GM12873 (cell line): ENCODE results near the gene FKBP9.

ENCODE experiments used
- TF ChIP-seq, protein P1 (sequence below): IDR thresholded peaks from 2 replicates; pipeline ENCODE4 v1.5.1; 2012; ENCODE audit warnings: low read depth, mild to moderate bottlenecking, moderate library complexity, low read length, control low read depth; ENCODE audit not compliant: insufficient read depth; ENCODE audit errors: missing control alignments

Gene FKBP9, protein sequence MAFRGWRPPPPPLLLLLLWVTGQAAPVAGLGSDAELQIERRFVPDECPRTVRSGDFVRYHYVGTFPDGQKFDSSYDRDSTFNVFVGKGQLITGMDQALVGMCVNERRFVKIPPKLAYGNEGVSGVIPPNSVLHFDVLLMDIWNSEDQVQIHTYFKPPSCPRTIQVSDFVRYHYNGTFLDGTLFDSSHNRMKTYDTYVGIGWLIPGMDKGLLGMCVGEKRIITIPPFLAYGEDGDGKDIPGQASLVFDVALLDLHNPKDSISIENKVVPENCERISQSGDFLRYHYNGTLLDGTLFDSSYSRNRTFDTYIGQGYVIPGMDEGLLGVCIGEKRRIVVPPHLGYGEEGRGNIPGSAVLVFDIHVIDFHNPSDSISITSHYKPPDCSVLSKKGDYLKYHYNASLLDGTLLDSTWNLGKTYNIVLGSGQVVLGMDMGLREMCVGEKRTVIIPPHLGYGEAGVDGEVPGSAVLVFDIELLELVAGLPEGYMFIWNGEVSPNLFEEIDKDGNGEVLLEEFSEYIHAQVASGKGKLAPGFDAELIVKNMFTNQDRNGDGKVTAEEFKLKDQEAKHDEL

DNA sequence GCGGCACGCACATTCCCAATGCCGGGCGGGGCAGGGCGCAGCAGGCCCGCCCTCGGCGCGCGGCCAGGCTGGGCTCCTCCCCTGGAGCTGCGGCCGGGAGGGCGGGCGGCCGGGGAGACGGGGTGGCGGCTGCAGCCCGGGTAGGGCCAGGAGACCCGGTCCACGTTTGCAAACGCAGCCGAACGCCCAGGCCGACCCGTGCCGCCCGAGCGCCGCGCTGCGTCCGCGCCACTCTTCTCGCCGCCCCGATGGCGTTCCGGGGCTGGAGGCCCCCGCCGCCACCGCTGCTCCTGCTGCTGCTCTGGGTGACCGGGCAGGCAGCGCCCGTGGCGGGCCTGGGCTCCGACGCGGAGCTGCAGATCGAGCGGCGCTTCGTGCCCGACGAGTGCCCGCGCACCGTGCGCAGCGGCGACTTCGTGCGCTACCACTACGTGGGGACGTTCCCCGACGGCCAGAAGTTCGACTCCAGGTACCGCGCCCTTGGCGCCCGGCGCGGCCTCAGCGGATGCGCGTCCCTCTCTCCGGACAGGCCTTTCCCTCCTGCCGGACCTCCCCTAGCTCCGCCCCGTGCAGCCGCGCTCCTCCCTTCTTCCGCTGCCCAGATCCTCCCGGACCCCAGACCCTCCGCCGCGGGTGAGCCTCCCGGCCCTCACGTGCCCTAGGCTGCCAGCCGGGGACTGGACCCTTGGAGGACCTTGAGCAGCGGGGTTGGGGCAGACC lies at the start of gene FKBP9:
Gene FKBP9 (plus strand): TSS at position 115 of the 720 bp plus-strand sequence. CDS start 134 bp downstream, at position 249.
- TF ChIP-seq, protein P1, sequence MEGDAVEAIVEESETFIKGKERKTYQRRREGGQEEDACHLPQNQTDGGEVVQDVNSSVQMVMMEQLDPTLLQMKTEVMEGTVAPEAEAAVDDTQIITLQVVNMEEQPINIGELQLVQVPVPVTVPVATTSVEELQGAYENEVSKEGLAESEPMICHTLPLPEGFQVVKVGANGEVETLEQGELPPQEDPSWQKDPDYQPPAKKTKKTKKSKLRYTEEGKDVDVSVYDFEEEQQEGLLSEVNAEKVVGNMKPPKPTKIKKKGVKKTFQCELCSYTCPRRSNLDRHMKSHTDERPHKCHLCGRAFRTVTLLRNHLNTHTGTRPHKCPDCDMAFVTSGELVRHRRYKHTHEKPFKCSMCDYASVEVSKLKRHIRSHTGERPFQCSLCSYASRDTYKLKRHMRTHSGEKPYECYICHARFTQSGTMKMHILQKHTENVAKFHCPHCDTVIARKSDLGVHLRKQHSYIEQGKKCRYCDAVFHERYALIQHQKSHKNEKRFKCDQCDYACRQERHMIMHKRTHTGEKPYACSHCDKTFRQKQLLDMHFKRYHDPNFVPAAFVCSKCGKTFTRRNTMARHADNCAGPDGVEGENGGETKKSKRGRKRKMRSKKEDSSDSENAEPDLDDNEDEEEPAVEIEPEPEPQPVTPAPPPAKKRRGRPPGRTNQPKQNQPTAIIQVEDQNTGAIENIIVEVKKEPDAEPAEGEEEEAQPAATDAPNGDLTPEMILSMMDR, result peak; percentile 8

DNA sequence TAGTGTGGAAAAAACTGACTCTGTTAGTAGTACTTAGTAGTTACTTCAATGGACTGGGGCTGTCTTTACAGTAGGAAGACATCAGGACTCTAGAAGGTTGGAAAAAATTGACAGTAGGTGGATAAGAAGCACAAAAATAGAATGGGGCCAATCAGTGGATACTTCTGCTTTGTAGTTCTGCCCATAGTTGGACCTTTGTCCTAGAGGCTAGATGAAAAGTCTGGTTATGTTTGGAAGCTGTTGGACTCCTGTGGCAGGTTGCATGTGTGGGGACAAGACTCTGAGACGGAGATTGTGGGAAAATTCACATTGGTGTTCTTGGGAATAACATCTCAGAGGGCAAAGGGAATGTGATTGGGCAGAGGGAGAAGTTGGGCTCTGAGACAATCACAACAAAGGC lies 47.0 kb upstream of the FKBP9 start:
- TF ChIP-seq, protein P1, result no peak

DNA sequence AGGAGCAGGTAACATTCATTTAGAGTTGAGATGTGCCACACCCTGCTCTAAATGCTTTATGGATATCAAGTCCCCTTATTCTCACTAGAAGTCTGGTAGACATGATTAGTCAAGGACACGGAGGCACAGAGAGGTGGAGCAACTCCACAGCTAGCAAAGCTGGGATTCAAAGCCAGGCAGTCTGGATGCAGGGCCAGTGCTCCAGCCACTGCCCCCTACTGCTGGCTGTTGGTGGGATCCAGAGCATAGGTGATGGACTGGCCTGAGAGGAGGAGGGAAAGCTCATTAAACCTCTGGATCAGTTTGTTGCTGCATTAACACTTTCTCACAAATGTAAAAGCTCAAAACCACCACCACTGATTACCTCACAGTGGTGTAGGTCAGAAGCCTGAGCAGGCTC lies 43.1 kb upstream of the FKBP9 start:
- TF ChIP-seq, protein P1, result peak; percentile 15

DNA sequence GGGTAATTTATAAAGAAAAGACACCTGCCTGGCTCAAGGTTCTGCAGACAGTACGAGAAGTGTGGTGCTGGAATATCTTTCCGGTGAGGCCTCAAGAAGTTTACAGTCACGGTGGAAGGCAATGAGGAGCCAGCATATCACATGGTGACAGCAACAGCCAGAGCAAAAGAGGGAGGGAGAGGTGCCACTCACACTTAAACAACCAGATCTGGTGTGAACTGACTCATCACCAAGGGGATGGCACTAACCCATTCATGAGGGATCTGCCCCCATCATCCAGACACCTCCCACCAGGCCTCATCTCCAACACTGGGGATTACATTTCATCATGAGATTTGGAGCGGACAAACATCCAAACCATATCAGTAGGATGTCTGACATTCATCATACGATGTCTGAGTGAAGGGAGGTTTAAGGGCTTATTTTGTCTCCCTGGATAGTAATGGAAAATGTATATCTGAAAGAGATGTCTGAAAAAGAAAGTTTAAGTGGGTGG lies 42.2 kb upstream of the FKBP9 start:
- TF ChIP-seq, protein P1, result no peak

DNA sequence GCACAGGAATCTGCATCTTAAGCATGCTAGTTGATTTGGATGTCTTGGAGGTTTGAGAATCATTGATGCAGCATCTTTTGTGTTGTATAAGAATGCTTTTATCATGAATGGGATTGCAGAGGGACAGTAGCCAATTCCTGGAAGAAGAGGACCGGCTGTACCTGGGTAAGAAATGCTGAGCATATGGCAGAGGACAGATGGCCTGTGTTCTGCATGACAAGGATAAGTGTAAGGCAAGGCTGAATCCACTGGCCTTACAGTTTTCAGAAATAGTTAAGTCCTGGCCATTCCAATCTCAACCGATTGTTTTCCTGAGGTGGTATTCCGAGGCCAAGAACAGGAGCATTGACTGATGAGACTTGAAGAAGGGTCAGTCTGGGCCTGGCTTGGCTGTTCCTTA lies 41.2 kb upstream of the FKBP9 start:
- TF ChIP-seq, protein P1, result no peak

DNA sequence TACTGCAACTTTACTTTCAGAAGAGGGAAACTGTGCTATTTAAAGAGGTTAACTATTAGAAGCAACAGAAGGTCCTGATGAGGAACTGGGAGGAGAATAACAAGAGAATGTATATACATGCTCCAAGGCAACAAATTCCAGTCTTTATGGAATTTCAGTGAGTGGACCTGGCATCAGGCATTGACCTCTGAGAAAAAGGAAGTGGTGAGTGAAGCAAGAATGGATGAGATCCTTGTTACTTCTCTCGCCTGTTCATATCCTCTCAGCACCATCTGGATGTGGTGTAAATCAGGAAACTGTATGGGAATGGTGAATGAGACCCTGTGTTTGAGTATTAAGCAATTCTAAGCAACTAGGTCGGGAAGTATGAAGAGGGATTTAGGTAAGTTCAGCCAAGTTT lies 35.3 kb upstream of the FKBP9 start:
- TF ChIP-seq, protein P1, result no peak

DNA sequence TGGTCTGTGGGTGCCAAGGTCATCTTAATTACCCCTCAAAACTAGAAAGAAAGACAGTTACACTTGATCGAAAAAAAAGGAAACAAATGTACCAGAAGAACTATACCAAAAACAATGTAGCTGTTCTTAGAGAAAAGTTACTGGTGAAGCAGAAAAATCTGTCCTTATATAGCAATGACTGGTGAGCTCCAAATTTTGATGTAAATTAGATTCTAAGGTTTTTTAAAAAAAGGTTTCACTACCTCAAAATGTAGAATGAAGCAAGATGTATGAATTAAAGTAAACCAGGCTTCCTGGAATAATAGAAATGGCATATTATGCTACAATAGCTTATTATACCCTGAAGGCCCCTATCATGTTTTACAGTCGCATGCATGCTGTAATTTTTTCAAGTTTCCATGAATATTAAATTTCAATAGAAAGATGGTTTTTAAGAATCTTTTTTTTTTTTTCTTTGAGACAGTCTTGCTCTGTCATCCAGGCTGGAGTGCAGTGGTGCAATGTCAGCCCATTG lies 28.4 kb upstream of the FKBP9 start:
- TF ChIP-seq, protein P1, result no peak
